ENCODE results near the gene APOBR. TPM values are rescaled to one million over a fixed set of nuclear protein-coding genes. Genes with fewer than 3 reads are reported as not detected.

APOBR gene
- total RNA-seq, 1 donor from 2014 or later, result not detected

- H3K27ac Mint-ChIP-seq (ENCODE audit: unreplicated experiment), result no peak overlapping the region
- TF ChIP-seq CTCF (IDR thresholded peaks at IDR 0.05), result no peak
- H3K4me1 Mint-ChIP-seq (ENCODE audit: unreplicated experiment), result peaks cover 6% of the 10 kb centered on the region
- H3K9me3 Mint-ChIP-seq (ENCODE audit: unreplicated experiment), result no peaks in the 10 kb centered on the region
- H3K27me3 Mint-ChIP-seq (ENCODE audit: unreplicated experiment), result no peaks in the 10 kb centered on the region
- DNase-seq (ENCODE audit: extremely low spot score, unreplicated experiment), result no peak
- H3K36me3 Mint-ChIP-seq (ENCODE audit: unreplicated experiment), result peaks cover 11% of the 10 kb centered on the region
- H3K4me3 Mint-ChIP-seq (ENCODE audit: unreplicated experiment), result no peak overlapping the region
These were observed 37.6 kb downstream of the APOBR start for GRCh38 chr16:28531777-28532744.

- Mint-ChIP-seq H3K9me3 (ENCODE audit: unreplicated experiment) (no peaks in the 10 kb centered on the region), H3K27me3 (ENCODE audit: unreplicated experiment) (no peaks in the 10 kb centered on the region), H3K36me3 (ENCODE audit: unreplicated experiment) (peaks cover 20% of the 10 kb centered on the region), H3K4me3 (ENCODE audit: unreplicated experiment) (no peak overlapping the region), H3K4me1 (ENCODE audit: unreplicated experiment) (peaks cover 16% of the 10 kb centered on the region), H3K27ac (ENCODE audit: unreplicated experiment) (no peak overlapping the region)
- no peak for TF ChIP-seq CTCF (IDR thresholded peaks at IDR 0.05)
- DNase-seq (ENCODE audit: extremely low spot score, unreplicated experiment), result no peak
These were observed 38.7 kb downstream of the APOBR start for GRCh38 chr16:28532940-28533647.

- Mint-ChIP-seq H3K4me3 (ENCODE audit: unreplicated experiment) (no peak overlapping the region), H3K9me3 (ENCODE audit: unreplicated experiment) (no peaks in the 10 kb centered on the region), H3K4me1 (ENCODE audit: unreplicated experiment) (peaks cover 29% of the 10 kb centered on the region), H3K27me3 (ENCODE audit: unreplicated experiment) (no peaks in the 10 kb centered on the region), H3K27ac (ENCODE audit: unreplicated experiment) (no peak overlapping the region), H3K36me3 (ENCODE audit: unreplicated experiment) (peaks cover 21% of the 10 kb centered on the region)
- DNase-seq (ENCODE audit: extremely low spot score, unreplicated experiment), result no peak
- no peak for TF ChIP-seq CTCF (IDR thresholded peaks at IDR 0.05)
These were observed 40.3 kb downstream of the APOBR start for GRCh38 chr16:28534542-28535373.

DNA sequence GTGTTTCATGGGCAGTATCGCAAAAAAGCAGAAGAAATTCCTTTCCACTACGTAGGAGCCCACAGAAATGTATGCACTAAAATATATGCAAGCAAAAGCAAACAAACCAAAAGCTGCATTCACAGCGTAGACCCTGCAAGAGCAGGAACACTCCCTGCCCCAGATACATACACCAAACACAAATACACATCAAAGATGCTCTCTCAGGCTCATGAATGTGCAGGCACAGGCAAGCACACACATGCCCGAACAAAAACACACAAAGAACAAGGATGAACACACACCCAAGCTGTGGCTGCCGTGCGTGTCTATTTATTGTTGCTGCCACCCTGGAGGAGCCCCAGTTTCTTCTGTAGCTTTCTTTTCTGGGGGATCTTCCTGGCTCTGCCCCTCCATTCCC is 42.6 kb downstream of the APOBR start:
- H3K27ac Mint-ChIP-seq (ENCODE audit: unreplicated experiment), result no peak overlapping the region
- H3K36me3 Mint-ChIP-seq (ENCODE audit: unreplicated experiment), result peaks cover 21% of the 10 kb centered on the region
- no peak for DNase-seq (ENCODE audit: extremely low spot score, unreplicated experiment)
- H3K4me3 Mint-ChIP-seq (ENCODE audit: unreplicated experiment), result peak overlapping the region; percentile 76
- no peaks in the 10 kb centered on the region for H3K27me3 Mint-ChIP-seq (ENCODE audit: unreplicated experiment)
- H3K9me3 Mint-ChIP-seq (ENCODE audit: unreplicated experiment), result no peaks in the 10 kb centered on the region
- no peak for TF ChIP-seq CTCF (IDR thresholded peaks at IDR 0.05)
- H3K4me1 Mint-ChIP-seq (ENCODE audit: unreplicated experiment), result peaks cover 27% of the 10 kb centered on the region

All from osteocyte (in vitro differentiated cells).